ENCODE data around the gene AUTS2. TPM values are rescaled to one million over a fixed set of nuclear protein-coding genes. Genes with fewer than 3 reads are reported as not detected.

The AUTS2 gene
- total RNA-seq, 1 experiment from 2014 or later, result 13.9 TPM

DNA sequence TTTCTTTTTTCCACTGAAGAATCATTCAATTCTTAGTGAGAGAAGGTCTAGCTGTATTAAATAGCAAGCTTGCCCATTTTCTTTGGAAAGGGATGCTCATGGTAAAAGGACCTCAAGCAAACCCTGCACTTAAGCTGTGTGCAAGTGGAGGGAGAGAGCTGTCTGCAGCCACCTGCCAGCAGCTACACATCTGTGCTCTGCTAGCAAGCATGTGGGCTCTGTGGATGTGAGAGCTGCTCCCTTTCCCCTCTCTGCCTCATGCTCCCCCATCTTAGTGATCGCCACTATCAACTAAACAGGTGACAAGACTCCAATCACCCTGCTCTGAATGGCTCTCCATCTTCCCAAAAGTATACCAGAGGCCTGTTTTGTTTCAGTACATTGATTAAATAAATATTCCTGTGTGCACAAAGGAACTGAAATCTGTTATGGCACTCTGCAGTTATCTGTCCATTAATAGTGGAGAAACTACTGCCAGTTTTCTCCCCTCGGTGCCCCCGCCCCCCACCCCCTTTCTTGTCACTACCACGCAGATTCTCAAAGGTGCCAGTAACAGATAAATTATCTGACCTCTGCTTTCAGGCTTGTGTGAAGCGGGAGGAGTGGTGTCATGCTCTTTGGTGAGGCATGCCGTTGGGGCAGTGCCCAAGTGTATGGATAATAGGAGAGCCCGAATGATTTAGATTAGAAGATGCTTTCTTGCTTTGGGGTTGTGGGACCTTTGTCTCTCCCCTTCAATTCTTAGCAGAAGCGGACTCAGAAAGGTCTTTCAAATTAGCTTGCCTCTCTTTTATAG is 26.4 kb downstream of the AUTS2 start:
- no peak for DNase-seq (ENCODE audit: low read depth)

DNA sequence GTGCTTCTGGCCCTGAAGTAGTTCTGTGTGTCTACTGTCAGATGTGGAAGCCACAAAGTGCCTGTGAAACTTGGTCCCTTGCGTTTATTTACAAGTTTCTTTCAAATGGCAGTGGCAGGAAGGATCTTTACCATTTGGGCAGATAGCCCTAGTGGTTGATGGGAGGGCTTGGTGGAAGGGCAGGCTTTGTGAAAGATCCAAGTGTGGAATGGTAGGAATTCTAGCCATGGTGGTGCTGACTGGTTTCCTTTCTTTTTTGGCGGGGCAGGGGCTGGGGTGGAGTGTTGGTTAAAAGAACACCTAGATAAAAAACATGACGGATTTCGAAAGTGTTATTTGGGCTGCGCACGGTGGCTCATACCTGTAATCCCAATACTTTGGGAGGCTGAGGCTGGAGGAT is 27.0 kb downstream of the AUTS2 start:
- no peak for DNase-seq (ENCODE audit: low read depth)

DNA sequence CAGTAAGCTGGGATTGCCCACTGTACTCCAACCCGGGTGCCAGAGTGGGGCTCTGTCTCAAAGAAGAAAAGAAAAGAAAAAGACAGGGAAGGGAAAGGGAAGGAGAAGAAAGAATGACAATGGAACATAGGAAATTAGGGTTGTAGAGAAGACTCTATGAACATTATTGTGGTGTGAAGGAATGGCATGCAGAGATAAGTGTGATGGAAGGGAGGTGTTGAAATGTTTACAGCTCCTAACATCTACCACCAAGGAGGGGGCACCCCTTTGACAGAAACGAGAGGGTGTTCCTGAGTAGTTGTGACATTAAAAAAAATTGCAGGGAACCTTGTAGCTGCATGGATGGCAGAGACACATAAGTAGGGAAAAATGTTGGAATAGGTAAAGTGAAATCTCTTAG is 27.5 kb downstream of the AUTS2 start:
- DNase-seq (ENCODE audit: low read depth), result no peak

DNA sequence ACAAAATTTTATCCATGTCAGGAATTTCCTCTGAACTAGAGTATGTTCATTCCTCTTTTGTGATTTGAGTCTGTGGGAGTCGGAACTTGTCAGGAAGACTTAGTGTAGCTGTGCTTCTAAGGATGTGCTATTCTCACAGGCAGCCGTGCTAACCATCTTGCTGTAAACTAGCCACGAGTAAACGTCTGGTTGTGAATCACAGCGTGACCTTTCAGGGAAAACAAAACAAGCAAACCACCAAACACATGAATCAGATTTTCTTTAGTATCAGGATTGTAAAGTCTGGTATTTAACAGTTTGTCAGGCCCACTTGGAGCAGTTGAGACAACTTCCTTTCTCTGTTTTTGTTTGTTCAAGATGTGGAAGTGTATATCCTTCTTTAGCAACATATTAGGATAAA is 32.0 kb downstream of the AUTS2 start:
- DNase-seq (ENCODE audit: low read depth), result peak; percentile 82

DNA sequence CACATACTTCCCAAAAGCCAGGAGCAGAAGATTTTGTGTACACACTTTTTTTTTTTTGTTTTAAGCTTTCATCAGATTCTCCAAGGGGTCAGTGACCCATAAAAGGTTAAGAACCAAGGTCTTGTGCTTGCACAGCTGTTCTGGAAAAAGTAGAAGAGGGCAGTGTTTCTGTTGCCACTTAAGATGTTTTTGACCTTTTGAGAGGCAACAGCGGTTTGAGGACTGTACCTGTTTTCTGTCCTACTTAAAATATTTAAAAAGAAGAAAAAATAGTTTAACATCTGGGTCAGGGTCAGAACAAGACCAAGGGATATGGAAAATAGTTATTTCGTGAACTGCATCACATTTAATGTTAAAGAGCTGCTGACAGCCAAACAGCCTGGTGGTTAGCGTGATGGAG is 32.9 kb downstream of the AUTS2 start:
- no peak for DNase-seq (ENCODE audit: low read depth)

DNA sequence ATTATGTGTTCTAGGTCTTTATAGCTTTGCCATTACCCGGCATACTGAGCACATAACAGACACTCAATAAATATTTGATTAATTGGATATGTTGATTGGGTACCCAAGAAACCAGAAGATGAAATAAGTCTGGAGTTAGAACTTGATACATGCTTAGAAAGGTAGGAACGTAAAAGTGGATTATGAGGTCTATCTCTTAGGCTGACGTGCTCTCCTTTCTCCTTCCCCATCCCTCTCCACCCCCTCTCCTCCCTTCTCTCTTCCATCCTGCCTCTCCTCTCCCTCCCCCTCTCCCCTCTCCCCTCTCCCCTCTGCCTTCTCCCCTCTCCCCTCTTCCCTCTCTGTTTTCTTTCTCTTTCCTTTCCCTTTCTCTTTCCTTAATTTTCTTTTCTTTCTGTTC is 34.0 kb downstream of the AUTS2 start:
- no peak for DNase-seq (ENCODE audit: low read depth)

DNA sequence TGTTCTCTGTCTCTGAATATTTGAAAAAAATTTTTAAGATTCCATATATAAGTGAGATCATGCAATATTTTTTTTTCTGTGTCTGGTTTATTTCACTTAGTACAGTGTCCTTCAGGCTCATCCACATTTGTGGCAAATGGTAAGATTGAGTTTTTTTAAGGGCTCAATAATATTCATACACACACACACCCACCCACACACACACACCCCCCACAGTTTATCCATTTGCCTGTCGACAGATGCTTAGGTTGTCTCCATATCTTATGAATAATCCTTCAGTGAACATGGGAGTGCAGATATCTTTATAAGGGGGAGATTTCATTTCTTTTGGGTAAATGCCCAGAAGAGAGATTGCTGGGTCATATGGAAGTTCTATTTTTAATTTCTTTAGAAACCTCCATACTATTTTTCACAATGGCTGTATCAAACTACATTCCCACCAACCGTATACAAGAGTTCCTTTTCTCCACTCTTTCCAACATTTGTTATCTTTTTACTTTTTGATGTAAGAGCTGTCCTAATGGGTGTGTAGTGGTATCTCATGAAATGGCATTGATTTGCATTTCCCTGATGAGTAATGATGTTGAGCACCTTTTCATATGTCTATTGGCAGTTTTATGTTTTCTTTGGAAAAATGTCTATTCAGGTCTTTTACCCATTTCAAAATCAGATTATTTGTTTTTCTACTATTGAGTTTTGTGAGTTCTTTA is 35.0 kb downstream of the AUTS2 start:
- no peak for DNase-seq (ENCODE audit: low read depth)

DNA sequence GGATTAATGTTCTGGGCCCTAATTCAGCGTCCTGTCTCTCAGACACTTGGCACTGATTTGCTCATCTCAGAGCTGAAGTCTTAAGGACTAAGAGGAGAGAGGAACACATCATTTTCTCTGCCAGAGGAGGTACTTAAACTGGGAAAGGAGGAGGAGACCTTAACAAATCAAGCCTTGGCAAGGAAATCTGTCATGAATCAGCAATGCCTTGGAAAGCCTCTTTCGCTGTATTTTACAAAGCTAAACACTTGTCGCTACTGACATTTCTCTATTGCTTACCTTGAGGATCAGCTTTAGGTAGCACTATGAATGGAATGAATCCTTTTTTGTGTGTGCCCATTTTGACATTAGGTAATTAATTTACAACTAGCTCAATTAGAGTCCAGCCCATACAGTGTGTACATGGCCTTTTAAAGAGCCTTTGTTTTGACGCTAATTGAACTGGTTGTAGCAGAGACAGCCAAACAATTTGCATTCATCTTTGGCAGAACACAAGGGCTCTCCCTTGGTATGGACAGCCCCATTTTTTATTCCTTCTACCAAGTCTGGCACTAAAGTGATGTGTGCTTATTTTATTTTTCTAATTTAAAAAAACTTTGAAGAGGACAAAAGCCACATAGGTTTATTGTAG is 37.4 kb downstream of the AUTS2 start:
- no peak for DNase-seq (ENCODE audit: low read depth)

DNA sequence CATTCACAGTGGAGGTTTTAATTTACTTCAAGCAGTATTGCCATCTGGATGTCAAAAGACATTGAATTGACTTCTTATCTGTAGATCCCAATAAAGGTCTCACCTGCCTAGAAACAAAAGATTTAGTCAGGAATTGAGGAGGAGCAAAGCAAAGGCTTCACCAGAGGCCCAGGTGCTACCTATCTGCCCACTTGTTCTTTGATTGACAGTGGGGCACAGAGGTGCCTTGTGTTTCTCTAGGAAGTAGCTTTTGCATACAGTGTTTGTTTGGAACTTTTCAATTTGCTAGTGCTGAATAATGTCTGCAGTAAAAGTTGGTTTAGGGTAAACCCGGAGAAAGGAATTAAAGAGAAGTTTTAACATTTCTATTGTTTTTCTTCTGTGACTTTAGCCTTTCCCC is 40.4 kb downstream of the AUTS2 start:
- DNase-seq (ENCODE audit: low read depth), result no peak

DNA sequence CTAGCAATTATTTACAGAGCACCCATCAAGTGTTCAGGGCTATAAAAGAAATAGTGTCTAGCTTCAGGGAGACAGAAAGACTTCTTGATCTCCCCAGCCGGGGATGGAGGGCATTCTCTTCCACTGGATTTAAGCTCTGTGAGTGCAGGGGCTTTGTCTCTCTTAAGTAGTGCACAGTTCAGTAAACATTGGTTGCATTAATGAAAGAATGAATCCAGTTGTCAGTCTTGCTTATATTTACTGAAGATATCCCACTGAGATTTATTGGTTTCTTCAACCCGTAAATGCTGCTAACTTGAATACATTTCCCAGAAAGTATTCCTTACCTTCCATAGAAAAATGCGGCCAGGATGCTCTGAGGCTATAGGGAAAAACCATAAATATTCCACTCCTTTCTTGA is 41.9 kb downstream of the AUTS2 start:
- DNase-seq (ENCODE audit: low read depth), result no peak

DNA sequence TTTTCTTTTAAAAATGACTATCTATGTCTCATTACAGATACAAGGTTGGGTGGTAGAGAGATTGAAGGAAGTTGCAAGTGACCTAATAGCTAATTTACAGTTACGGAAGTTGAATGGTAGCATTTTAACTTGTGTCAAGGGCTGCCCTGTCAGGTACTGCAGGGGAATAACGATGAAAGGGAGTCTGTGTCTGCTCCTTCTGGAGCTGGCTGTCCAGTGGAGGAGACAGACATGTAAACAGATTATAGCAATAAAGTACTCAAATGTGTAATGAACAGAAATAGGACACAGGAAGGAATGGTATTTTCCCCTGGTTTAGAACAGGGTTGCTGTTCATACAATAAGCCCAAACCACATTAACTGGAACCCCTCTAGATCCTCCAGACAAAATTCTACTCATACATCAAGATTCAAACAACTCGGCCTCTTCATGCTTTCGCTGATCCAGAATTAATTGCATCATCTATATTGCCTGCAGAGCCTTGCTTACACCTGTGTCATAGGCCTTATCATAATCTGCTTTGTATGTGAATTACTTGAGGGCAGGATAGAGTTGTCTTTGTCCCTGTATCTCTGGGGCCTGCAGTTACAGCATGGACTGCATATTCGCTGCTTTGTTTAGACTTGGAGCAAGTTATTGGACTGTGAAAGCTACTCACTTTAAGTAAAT is 42.8 kb downstream of the AUTS2 start:
- no peak for DNase-seq (ENCODE audit: low read depth)

DNA sequence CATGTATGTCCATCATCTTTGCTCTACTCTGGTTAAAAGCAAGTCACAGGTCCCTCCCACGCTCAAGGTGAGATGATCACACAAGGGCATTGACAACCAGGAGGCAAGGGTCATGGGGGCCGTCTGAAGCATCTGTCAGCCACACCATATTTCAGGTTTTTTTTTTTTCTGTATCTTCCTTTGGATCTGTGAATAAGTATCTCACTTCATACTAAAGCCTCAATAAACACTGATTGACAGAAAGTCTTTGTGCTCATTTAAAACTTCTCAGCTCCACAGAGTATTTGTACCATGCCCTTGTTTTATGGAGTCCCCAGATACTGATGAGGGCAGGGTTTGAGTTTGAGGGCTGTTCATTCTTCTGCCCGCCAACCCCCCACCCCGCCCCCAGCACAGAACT is 45.0 kb downstream of the AUTS2 start:
- DNase-seq (ENCODE audit: low read depth), result no peak

DNA sequence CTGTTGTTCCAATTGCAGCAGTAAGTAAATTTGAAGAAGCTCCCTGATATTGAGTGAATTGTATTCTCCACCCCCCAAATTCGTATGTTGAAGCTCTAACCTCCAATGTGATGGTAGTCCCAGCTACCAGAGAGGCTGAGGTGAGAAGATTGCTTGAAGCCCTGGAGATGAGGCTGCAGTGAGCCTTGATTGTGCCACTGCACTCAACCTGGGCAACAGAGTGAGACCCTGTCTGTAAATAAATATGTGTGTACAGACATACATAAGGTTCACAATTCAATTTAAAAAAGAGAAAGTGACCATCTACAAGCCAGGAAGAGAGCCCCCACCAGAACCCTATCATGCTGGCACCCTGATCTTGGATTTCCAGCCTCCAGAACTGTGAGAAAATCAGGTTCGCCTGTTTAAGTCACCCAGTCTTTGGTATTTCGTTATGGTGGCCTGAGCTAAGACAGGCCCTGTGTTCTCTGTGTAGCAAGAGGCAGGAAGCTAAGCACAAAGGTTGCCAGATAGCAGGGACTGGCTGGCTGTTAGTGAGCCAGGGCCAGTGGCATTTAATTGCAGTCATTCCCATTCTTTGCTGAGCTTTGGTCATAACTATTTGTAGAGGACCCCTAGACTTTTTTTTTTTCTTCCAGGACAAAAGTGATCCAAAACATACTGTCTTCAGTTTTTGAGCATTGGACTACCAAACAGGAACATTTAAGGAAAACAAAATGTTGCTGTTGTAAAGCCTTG is 45.6 kb downstream of the AUTS2 start:
- peak; percentile 50 for DNase-seq (ENCODE audit: low read depth)

DNA sequence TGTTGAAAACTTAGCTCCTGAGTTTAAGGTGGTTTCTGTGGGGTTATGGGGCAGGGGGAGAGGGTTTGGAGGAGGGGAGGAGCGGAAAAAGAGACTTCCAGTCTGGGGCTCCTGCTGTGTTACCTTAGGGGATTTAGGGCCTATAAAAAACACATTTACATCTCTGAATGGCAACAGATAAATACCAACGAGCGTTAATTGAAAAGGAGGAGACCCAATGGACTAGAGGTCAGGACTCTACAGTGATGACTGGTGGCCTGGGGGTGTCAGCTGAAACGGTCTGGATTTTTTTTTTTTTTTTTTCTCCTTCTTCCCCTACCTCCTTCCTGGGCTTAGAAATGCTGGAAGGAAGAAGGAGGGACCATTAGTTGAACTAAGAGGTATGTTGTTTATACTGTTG is 47.4 kb downstream of the AUTS2 start:
- no peak for DNase-seq (ENCODE audit: low read depth)

DNA sequence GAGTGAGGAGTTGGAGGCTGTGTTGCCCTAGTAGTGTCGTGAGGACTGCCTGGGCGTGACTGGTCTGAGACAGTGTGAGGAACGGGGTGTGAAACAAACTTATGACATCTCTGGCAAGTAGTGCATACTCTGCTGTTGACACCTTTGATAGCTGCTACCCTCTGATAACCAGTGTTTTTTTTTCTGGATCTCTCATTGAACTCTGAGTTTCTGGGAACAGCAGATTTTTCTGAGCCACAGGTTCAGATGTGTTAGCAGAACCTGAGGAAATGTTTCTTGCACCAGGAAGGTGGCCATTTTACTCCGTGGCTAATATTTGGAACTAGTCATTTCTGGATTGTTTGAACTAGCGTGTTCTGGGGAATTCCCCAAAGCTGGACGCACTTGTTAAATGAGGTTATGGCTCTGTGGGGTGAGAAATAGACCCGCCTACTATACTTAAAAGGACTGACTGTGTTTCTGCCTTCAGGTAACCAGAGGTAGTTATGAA is 52.9 kb downstream of the AUTS2 start:
- peak; percentile 74 for DNase-seq (ENCODE audit: low read depth)

DNA sequence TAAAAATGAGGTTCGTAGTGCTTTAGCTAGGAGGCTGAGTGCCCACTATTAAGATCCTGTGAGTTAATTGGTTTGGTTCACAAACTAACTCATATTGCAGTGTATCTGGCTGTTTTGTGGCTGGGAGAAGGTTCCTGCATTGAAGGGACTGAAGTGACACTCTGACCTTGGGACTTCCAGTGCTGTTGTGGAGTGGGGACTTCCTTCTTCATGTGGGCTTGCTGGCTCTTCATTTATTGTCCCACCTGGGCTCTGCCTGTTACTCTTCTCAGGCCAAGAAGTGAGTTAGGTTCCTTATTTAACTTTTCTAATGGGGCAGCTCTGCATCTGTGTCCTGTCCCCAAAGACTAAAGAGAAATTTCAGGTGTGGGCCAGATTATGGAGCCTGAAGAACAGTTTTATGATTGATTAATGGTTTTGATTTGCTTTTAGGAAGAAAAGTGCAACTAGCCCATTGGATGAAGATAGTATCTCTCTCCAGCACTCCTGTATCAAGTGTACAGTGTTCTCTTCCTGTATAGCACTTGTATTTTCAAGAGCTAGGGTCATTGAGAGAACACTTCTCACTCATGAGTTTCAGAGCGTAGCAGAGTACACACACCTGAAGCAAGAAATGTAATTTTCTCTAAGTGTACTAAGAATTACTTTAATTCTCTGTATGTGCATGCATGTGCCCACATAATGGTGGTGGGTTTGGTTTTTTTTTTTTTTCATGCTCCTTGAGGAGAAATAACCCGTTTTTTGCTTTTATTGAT is 54.8 kb downstream of the AUTS2 start:
- DNase-seq (ENCODE audit: low read depth), result no peak

DNA sequence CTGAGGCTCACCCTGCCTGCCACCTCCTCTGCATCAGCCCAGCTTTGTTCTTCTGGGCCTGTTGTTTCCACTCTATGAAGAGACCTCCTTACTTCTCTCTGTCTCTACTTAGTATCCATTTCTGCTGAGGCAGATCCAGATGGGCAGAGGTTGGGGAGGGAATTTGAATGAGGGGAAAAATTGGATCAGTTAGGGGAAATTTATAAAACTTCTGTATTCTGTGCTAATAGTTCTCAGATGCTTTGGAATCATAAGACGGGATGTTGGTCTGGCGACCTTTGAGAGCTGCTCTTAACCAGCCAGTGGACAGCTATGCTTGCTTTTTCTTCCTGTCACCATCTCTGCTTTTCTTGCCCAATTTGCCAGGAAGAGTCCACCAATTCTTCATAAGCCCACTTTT is 55.5 kb downstream of the AUTS2 start:
- DNase-seq (ENCODE audit: low read depth), result no peak

DNA sequence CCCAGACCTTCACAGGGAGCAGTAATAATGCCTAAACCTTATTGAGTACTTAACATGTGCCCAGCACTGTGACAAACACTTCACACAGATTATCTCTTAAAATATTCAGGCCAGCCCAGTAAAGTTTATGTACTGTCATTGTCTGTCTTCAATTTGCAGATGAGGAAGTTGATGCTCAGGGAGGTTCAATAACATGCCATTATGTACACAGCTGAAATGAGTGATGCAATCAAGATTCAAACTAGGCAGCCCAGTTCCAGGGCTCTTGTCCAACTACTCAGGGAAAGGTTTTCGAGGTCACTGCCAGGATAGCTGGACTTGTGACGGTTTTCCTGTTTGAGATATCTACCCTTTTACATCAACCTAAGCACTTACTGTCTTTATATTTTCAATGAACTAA is 56.1 kb downstream of the AUTS2 start:
- DNase-seq (ENCODE audit: low read depth), result no peak

DNA sequence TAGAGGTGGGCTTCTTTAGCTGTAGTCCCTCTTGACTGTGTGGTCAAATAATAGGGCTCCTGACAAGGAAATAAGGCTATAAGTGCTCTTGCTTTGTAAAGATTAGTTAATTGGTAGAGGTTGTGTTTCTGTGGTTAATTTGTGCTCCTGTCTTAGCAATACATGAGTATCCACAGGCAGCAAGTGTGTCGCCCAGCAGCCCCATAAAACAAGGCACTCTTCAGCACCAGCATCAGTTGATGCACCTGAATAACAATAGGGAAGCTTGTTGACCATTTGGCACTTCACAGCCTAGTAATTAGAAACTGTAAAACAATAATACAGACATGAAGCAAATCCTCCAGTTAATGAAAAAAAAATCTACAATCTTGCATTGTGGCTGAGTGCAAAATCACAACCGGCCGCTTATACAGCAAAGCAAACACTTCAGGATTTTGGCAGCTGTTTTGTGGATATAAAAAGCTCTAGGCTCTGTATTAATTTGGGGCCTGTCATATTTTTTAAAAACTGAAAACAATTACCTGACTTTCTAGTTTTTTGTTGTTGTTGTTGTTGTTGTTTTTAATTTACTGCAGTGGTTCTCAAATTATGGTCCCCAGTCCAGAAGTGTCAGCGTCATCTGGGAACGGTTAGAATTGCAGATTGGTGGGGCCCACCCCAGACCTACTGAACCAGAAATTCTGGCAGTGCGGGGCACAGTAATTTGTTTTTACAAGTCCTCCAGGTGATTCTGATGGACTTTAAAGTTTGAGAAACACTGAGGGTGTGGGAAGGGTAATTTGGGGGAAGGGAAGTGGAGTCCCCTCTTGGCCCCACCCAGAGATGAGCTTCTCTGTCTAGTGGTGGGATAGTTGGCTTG is 56.8 kb downstream of the AUTS2 start:
- DNase-seq (ENCODE audit: low read depth), result no peak

DNA sequence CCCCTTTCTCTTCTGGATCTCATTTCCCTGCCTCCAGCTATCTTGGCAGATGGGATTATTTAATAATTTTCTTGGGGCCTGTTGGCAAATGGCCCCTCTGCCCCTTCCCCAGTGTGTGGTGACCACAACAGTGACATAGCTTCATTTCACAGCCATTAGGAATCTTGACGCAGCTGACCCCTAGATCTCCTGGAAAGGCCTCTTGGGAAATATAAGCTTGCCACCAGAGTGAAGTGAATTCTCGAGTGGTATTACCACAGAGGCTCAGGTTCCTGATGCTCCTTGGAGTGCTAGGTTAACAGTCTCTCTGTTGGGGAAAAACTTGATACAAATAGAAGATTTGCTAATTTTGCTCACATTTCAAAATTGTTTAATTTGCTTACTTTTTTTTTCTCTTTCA is 57.8 kb downstream of the AUTS2 start:
- DNase-seq (ENCODE audit: low read depth), result no peak
